Measurements from ENCODE around the gene GUCD1. TPM values are rescaled to one million over a fixed set of nuclear protein-coding genes. Genes with fewer than 3 reads are reported as not detected.

The GUCD1 gene
- total and polyA plus RNA-seq, 2 of the 13 experiments (the other 11 are each of a cell fraction or from before 2014, with no cell fraction given), result 128 to 245 TPM

GRCh38 chr22:24583221-24584165 is 28.6 kb upstream of the GUCD1 start:
- Histone ChIP-seq H3K9me3 (ENCODE audit: low read length) (no peaks in the 10 kb centered on the region), H3K36me3 (replicated peaks in 1 of 2; ENCODE audit: control insufficient read depth in 1 of 2, insufficient read depth in 2 of 2, low read length in 2 of 2) (peaks cover 5 to 14% of the 10 kb centered on the region in 2 experiments; a peak in 4 of 5 replicates), H3K79me2 (ENCODE audit: insufficient read depth, low read length) (no peaks in the 10 kb centered on the region), H3K4me2 (ENCODE audit: low read depth, low read length) (peak overlapping the region; percentile 93), H3K4me3 (replicated peaks in 1 of 3; ENCODE audit: insufficient read depth in 1 of 3, low read depth in 2 of 3, low read length in 3 of 3) (peak overlapping the region; percentile 45 to 69 (median 47); a peak in 5 of 6 replicates), H4K20me1 (ENCODE audit: insufficient read depth, low read length) (no peaks in the 10 kb centered on the region), H3K4me1 (ENCODE audit: insufficient read depth, low read length) (peaks cover 86% of the 10 kb centered on the region), H3K27ac (ENCODE audit: extremely low read length, insufficient read depth, low read length) (peak overlapping the region; percentile 69), H2AFZ (ENCODE audit: low read length) (no peak overlapping the region), H3K9ac (ENCODE audit: insufficient read depth, low read depth, low read length) (peak overlapping the region; percentile 78), H3K27me3 (ENCODE audit: control insufficient read depth in 1 of 2, insufficient read depth in 2 of 2, low read length in 2 of 2) (no peaks in the 10 kb centered on the region)
- CTCF ChIA-PET (ENCODE audit: low intra/inter-chr PET ratio, low total read pairs), result no interaction called here
- peak; percentile 65 for FAIRE-seq
- intact Hi-C loops (cut with micrococcal nuclease; ENCODE audit: unreplicated experiment), result no loop called here
- DNase-seq (ENCODE audit: low spot score), result peak; percentile 76
- peak; percentile 65 for ATAC-seq
- in situ Hi-C loops (cut with HindIII; ENCODE audit: extremely low pct_ligation_motif_present, low pct_unique_long_range_greater_than_20kb), result no loop called here
- BruUV-seq (replicated peaks), result no TSS peak
- whole genome bisulfite sequencing (ENCODE audit: low lambda C conversion rate), result 11% methylated on average over 10 of the region's 19 CpGs
- POLR2A ChIA-PET, result interaction anchor here (0.7 to 4.1 kb wide), 13 partner anchors 10 to 77 kb away, joined by 3 to 80 read pairs (median 8); partner anchors contain the start of genes GGT1, GUCD1, LRRC75B and SNRPD3
- TF ChIP-seq PAXIP1 (CRISPR knock-in tag; conservative IDR thresholded peaks at IDR 0.05), result 0 out of 2 replicates have a peak, but pooled peaks have one; percentile 38
- peak; percentile 79 for TF ChIP-seq SALL1 (CRISPR knock-in tag; IDR thresholded peaks at IDR 0.05)
- no peak for TF ChIP-seq CENPT (CRISPR knock-in tag; IDR thresholded peaks at IDR 0.05; ENCODE audit: low read depth)
- TF ChIP-seq GTF3A (CRISPR knock-in tag; conservative IDR thresholded peaks at IDR 0.05), result no peak
- TF ChIP-seq, protein P1, sequence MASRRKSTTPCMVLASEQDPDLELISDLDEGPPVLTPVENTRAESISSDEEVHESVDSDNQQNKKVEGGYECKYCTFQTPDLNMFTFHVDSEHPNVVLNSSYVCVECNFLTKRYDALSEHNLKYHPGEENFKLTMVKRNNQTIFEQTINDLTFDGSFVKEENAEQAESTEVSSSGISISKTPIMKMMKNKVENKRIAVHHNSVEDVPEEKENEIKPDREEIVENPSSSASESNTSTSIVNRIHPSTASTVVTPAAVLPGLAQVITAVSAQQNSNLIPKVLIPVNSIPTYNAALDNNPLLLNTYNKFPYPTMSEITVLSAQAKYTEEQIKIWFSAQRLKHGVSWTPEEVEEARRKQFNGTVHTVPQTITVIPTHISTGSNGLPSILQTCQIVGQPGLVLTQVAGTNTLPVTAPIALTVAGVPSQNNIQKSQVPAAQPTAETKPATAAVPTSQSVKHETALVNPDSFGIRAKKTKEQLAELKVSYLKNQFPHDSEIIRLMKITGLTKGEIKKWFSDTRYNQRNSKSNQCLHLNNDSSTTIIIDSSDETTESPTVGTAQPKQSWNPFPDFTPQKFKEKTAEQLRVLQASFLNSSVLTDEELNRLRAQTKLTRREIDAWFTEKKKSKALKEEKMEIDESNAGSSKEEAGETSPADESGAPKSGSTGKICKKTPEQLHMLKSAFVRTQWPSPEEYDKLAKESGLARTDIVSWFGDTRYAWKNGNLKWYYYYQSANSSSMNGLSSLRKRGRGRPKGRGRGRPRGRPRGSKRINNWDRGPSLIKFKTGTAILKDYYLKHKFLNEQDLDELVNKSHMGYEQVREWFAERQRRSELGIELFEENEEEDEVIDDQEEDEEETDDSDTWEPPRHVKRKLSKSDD (CRISPR knock-in tag; IDR thresholded peaks at IDR 0.05; ENCODE audit: low read depth), result 0 out of 2 replicates have a peak, but pooled peaks have one; percentile 28
- TF ChIP-seq ATM (IDR thresholded peaks at IDR 0.05; ENCODE audit: borderline replicate concordance), result no peak
- no peak for TF ChIP-seq U2AF1 (optimal IDR thresholded peaks at IDR 0.05; ENCODE audit: low read depth, low read length)
- TF ChIP-seq ZFP36 (IDR thresholded peaks at IDR 0.05; ENCODE audit: borderline replicate concordance, low read depth, low read length, partially characterized antibody), result no peak
- TF ChIP-seq, protein P2, sequence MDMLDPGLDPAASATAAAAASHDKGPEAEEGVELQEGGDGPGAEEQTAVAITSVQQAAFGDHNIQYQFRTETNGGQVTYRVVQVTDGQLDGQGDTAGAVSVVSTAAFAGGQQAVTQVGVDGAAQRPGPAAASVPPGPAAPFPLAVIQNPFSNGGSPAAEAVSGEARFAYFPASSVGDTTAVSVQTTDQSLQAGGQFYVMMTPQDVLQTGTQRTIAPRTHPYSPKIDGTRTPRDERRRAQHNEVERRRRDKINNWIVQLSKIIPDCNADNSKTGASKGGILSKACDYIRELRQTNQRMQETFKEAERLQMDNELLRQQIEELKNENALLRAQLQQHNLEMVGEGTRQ (IDR thresholded peaks at IDR 0.05; ENCODE audit: low read depth, low read length), result no peak
- TF ChIP-seq, protein P2 (CRISPR knock-in tag; IDR thresholded peaks at IDR 0.05; ENCODE audit: borderline replicate concordance), result no peak
- no peak for TF ChIP-seq NONO (IDR thresholded peaks at IDR 0.05)
- no peak for TF ChIP-seq NONO (CRISPR knock-in tag; conservative IDR thresholded peaks at IDR 0.05)
